ENCODE measurements around the gene PLCH2. TPM values are rescaled to one million over a fixed set of nuclear protein-coding genes. Genes with fewer than 3 reads are reported as not detected.

PLCH2 gene
- total and polyA plus RNA-seq, 2 donors (not counting 1 experiment from before 2014, with no cell fraction given) = 20.0 to 34.9 TPM

GRCh38 chr1:2519029-2519685 lies 43.1 kb downstream of the PLCH2 start:
- ChIA-PET POLR2A (no interaction called here), CTCF (interaction anchor here (0.9 to 1.0 kb wide), 2 partner anchors 21 to 268 kb away, joined by 3 read pairs; no protein-coding TSS in a partner anchor)
- H3K27me3 ChIP-seq (replicated peaks in 1 of 4; ENCODE audit: control extremely low read depth in 1 of 4, control insufficient read depth in 3 of 4, insufficient read depth in 4 of 4, low read length in 3 of 4) = no peaks in the 10 kb centered on the region
- DNase-seq (no peak), ATAC-seq (ENCODE audit: low read depth) (no peak)
- no peaks in the 10 kb centered on the region for H3K27me3 Mint-ChIP-seq
- no peak overlapping the region for H3K4me2 ChIP-seq (replicated peaks; ENCODE audit: low read depth, low read length, poor library complexity, severe bottlenecking)
- H3K4me1 Mint-ChIP-seq = peaks cover 11% of the 10 kb centered on the region
- no peak overlapping the region for H3K9ac ChIP-seq (ENCODE audit: low read length)
- TF ChIP-seq CTCF (IDR thresholded peaks at IDR 0.05) (no peak), EZH2 (IDR thresholded peaks at IDR 0.05; ENCODE audit: borderline replicate concordance, insufficient read depth, low read depth, low read length, poor library complexity, severe bottlenecking) (no peak)
- H3K27ac Mint-ChIP-seq = no peak overlapping the region
- H2AFZ ChIP-seq (ENCODE audit: insufficient read depth, low read depth, low read length, poor library complexity, severe bottlenecking) = no peak overlapping the region
- no peaks in the 10 kb centered on the region for H3K9me3 ChIP-seq (ENCODE audit: control extremely low read depth in 1 of 3, control insufficient read depth in 2 of 3, insufficient read depth in 1 of 3, low read length in 2 of 3)
- H3K9me3 Mint-ChIP-seq (ENCODE audit: insufficient read depth) = no peaks in the 10 kb centered on the region
- H3K27ac ChIP-seq (ENCODE audit: low read length in 2 of 2) = no peak overlapping the region
- intact Hi-C loops (cut with micrococcal nuclease) = no loop called here
- H3K36me3 ChIP-seq (replicated peaks in 1 of 2; ENCODE audit: control extremely low read depth in 1 of 2, control insufficient read depth in 1 of 2, extremely low read depth in 1 of 2, insufficient read depth in 2 of 2, low read length in 1 of 2) = peaks cover 0 to 64% of the 10 kb centered on the region in 2 experiments
- H3K79me2 ChIP-seq (ENCODE audit: control insufficient read depth, insufficient read depth, low read length) = peaks cover 61% of the 10 kb centered on the region
- peaks cover 94% of the 10 kb centered on the region for H4K20me1 ChIP-seq (ENCODE audit: control insufficient read depth, insufficient read depth, low read length, poor library complexity, severe bottlenecking)
- no peak overlapping the region for H3K4me3 ChIP-seq (ENCODE audit: control extremely low read depth in 1 of 5, extremely low read depth in 1 of 5, insufficient read depth in 1 of 5, low read depth in 2 of 5, low read length in 4 of 5)
- 92% methylated on average over 20 of the region's 25 CpGs for WGBS (ENCODE audit: insufficient coverage)
- H3K4me1 ChIP-seq (ENCODE audit: control insufficient read depth in 2 of 2, insufficient read depth in 2 of 2, low read length in 2 of 2) = peaks cover 4 to 6% of the 10 kb centered on the region in 2 donors
- no peak overlapping the region for H3K4me3 Mint-ChIP-seq

GRCh38 chr1:2519729-2520128 lies 43.6 kb downstream of the PLCH2 start:
- H3K36me3 ChIP-seq (replicated peaks in 1 of 2; ENCODE audit: control extremely low read depth in 1 of 2, control insufficient read depth in 1 of 2, extremely low read depth in 1 of 2, insufficient read depth in 2 of 2, low read length in 1 of 2) = peaks cover 0 to 61% of the 10 kb centered on the region in 2 experiments
- intact Hi-C loops (cut with micrococcal nuclease) = no loop called here
- no peak overlapping the region for H3K4me3 ChIP-seq (ENCODE audit: control extremely low read depth in 1 of 5, extremely low read depth in 1 of 5, insufficient read depth in 1 of 5, low read depth in 2 of 5, low read length in 4 of 5)
- no peak overlapping the region for H3K27ac Mint-ChIP-seq
- no peak overlapping the region for H3K4me3 Mint-ChIP-seq
- peaks cover 9 to 11% of the 10 kb centered on the region in 2 donors for H3K4me1 ChIP-seq (ENCODE audit: control insufficient read depth in 2 of 2, insufficient read depth in 2 of 2, low read length in 2 of 2)
- no peak overlapping the region for H2AFZ ChIP-seq (ENCODE audit: insufficient read depth, low read depth, low read length, poor library complexity, severe bottlenecking)
- whole genome bisulfite sequencing (ENCODE audit: insufficient coverage) = 96% methylated on average over 30 of the region's 30 CpGs
- H3K27ac ChIP-seq (ENCODE audit: low read length in 2 of 2) = no peak overlapping the region
- ChIA-PET POLR2A (no interaction called here), CTCF (interaction anchor here (0.9 to 1.0 kb wide), 2 partner anchors 22 to 267 kb away, joined by 3 read pairs; no protein-coding TSS in a partner anchor)
- no peak overlapping the region for H3K9ac ChIP-seq (ENCODE audit: low read length)
- H3K4me2 ChIP-seq (replicated peaks; ENCODE audit: low read depth, low read length, poor library complexity, severe bottlenecking) = no peak overlapping the region
- no peaks in the 10 kb centered on the region for H3K27me3 ChIP-seq (replicated peaks in 1 of 4; ENCODE audit: control extremely low read depth in 1 of 4, control insufficient read depth in 3 of 4, insufficient read depth in 4 of 4, low read length in 3 of 4)
- ATAC-seq (ENCODE audit: low read depth) = no peak
- no peaks in the 10 kb centered on the region for H3K9me3 Mint-ChIP-seq (ENCODE audit: insufficient read depth)
- TF ChIP-seq CTCF (IDR thresholded peaks at IDR 0.05) = no peak
- TF ChIP-seq EZH2 (IDR thresholded peaks at IDR 0.05; ENCODE audit: borderline replicate concordance, insufficient read depth, low read depth, low read length, poor library complexity, severe bottlenecking) = no peak
- H3K9me3 ChIP-seq (ENCODE audit: control extremely low read depth in 1 of 3, control insufficient read depth in 2 of 3, insufficient read depth in 1 of 3, low read length in 2 of 3) = no peaks in the 10 kb centered on the region
- H3K4me1 Mint-ChIP-seq = peaks cover 17% of the 10 kb centered on the region
- peaks cover 66% of the 10 kb centered on the region for H3K79me2 ChIP-seq (ENCODE audit: control insufficient read depth, insufficient read depth, low read length)
- no peaks in the 10 kb centered on the region for H3K27me3 Mint-ChIP-seq
- H4K20me1 ChIP-seq (ENCODE audit: control insufficient read depth, insufficient read depth, low read length, poor library complexity, severe bottlenecking) = peaks cover 98% of the 10 kb centered on the region
- DNase-seq = no peak

Measured in B cell (primary cell).